Activated gamma-delta T cell treated with anti-CD3 and anti-CD28 coated beads, Interleukin-2, amount 50 U/mL, for 16 hours (primary cell): ENCODE data around the gene CXorf49.
"Not testable (repeated sequence)": the region's sequence is repeated elsewhere in the genome, so short reads cannot be mapped to it uniquely, and the experiment has no call there.

ENCODE experiments used
- DNase-seq: peaks from one replicate; pipeline ENCODE4 v3.0.0-alpha.2; 2020; ENCODE audit warnings: low read depth

Gene CXorf49

DNA sequence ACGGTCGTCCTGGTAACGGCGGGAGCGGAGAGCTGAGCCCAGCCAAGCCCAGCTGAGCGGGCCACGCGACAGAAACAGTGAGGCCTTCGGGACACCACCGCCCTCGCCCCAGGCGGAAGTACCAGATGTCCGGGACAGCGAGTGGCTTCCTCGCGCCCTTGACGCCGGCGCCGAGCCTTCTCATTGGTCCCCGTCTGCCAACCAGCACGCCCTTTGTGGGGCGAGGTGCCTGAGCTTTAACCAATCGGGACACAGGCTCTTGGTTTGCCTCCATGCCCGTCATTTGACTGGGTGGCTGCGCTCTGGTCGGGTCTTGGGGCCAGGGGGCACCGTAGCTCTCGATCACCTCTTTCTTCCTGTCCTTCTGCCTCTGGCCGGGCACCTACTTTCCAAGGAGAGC is at the start of gene CXorf49:
TSS of gene CXorf49 (minus strand) at position 101 of the 400 bp plus-strand sequence. CDS start 134 bp downstream, outside the sequence.
- DNase-seq, result not testable (repeated sequence)

- not testable (repeated sequence) for DNase-seq
Observed at GRCh38 chrX:71767134-71767533, 49.0 kb upstream of the CXorf49 start.

GRCh38 chrX:71765613-71766012 is 47.5 kb upstream of the CXorf49 start:
- DNase-seq, result not testable (repeated sequence)

- DNase-seq, result not testable (repeated sequence)
Observed at GRCh38 chrX:71764832-71765231, 46.7 kb upstream of the CXorf49 start.

DNA sequence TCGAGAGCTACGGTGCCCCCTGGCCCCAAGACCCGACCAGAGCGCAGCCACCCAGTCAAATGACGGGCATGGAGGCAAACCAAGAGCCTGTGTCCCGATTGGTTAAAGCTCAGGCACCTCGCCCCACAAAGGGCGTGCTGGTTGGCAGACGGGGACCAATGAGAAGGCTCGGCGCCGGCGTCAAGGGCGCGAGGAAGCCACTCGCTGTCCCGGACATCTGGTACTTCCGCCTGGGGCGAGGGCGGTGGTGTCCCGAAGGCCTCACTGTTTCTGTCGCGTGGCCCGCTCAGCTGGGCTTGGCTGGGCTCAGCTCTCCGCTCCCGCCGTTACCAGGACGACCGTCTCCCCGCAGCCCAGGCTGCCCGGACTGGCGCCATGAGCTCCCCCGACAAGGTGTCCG is 45.0 kb upstream of the CXorf49 start, which contains the start of gene CXorf49B:
TSS of gene CXorf49B (plus strand) at position 301 of the 400 bp plus-strand sequence. CDS start at position 376, 75 bp downstream.
- not testable (repeated sequence) for DNase-seq

DNA sequence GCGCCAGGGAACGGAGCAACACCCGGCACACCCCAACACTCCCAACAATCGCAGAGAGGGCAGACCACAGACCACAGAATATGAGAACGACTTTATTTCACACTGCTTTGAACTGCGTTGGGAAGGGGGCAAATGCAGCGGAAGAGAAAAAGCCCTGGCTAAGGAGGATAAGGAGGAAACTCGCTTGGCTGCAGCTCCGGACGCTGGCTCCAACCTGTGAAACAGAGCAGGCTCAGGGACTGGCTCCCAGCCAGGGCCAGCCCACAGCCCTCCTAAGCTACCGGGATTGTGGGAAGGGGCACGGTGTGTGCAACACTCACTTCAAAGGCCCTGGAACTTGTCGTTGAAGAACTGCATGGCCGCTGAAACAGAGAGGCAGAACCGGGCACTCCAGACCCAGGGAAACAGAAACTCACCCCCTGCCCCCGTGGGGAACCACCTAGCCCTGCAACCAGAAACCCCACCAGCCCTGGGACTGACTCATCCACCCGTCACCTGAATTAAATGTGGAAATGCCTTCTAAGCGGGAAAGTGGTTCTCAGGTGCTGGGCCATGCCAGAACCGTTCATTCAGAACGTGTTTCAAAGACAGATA is 42.7 kb upstream of the CXorf49 start:
- not testable (repeated sequence) for DNase-seq

GRCh38 chrX:71720289-71720886 is 2.3 kb upstream of the CXorf49 start:
- not testable (repeated sequence) for DNase-seq

- DNase-seq, result not testable (repeated sequence)
Observed at GRCh38 chrX:71719195-71719594, 1.1 kb upstream of the CXorf49 start.

DNA sequence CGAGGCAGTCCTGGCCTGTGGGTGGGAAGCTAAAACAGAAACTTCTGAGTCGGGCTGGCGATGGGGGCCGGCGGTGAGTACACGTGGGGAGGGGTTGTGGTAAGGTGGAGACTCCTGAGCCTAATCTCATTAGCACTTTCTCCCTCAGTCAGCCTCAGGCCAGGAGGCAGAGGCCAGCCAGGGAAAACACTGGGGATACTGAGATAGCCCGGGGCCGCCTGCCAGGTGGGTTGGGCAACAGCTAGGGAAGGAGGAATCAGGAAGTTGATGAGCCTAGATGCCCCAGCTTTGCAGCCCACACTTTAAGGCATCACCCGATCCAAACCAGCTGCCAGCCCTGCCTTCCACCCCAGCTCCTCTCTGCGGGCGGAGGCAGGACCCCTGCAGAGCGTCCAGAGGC is 1.8 kb downstream of the CXorf49 start:
- not testable (repeated sequence) for DNase-seq

- DNase-seq, result not testable (repeated sequence)
Observed at GRCh38 chrX:71715551-71715950, 2.5 kb downstream of the CXorf49 start.

GRCh38 chrX:71714064-71714463 is 4.0 kb downstream of the CXorf49 start:
- not testable (repeated sequence) for DNase-seq

- not testable (repeated sequence) for DNase-seq
Observed at GRCh38 chrX:71702853-71703252, 15.2 kb downstream of the CXorf49 start.

DNA sequence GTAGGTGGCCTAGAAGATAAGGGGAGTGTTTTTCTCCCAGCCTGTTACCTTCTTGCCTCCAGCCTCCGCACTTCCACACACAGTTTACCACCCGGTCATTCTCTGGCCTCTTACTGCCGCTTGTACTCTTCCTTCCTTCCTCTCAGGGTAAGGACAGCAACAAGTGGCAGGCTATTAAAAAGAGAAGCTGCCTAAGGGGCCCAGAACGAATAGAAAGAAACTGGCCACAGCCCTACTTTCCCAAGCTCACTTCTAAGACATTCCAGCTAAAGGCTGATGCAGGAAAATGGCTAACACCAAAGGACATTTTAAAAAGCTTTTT is 19.1 kb downstream of the CXorf49 start:
- DNase-seq, result not testable (repeated sequence)

GRCh38 chrX:71698299-71699022 is 19.6 kb downstream of the CXorf49 start:
- not testable (repeated sequence) for DNase-seq

- not testable (repeated sequence) for DNase-seq
Observed at GRCh38 chrX:71697466-71698298, 20.4 kb downstream of the CXorf49 start.

DNA sequence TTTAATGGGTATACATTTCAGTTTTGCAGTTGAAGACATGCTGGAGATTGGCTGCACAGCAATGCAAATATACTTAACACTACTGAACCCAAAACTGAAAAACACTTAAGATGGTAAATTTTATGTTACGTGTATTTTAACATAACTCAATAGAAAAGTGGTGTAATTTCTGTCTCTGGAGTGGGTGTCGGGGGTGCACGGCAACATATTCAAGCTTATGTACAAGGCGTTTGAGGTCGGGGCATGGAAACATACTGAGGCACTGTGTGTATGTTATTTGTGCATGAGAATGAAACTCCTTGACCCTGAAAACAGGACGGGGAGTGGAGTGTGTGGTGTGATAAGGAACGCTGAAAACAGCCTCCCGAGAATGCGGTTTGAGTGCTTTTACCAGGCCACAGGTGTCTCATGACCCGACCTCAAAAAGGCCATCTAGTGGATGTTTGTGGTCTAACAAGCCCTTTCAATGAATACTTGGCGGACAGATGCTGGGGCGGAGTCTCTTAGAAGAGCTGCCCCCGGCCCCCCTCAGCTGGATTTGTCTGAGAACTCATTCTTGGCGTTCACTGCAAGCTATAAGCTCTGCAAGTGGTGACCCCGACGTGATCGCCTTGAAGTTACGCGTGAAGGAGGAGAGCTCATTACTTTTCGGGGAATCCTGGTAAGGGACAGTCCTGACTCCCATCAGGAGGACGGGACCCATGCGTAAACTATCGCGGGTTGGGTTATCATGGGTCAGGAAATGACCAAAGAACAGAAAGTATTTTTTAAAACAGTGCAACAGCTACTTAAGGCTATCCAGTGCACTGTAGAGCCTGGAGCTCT is 21.2 kb downstream of the CXorf49 start:
- DNase-seq, result not testable (repeated sequence)

- DNase-seq, result no peak
Observed at GRCh38 chrX:71679575-71680207, 38.4 kb downstream of the CXorf49 start.

DNA sequence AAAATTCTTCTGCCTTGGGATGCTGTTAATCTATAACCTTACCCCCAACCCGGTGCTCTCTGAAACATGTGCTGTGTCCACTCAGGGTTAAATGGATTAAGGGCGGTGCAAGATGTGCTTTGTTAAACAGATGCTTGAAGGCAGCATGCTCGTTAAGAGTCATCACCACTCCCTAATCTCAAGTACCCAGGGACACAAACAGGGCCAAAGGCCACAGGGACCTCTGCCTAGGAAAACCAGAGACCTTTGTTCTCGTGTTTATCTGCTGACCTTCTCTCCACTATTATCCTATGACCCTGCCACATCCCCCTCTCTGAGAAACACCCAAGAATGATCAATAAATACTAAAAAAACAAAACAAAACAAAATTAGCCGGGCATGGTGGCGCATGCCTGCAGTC is 40.9 kb downstream of the CXorf49 start:
- DNase-seq, result not testable (repeated sequence)

DNA sequence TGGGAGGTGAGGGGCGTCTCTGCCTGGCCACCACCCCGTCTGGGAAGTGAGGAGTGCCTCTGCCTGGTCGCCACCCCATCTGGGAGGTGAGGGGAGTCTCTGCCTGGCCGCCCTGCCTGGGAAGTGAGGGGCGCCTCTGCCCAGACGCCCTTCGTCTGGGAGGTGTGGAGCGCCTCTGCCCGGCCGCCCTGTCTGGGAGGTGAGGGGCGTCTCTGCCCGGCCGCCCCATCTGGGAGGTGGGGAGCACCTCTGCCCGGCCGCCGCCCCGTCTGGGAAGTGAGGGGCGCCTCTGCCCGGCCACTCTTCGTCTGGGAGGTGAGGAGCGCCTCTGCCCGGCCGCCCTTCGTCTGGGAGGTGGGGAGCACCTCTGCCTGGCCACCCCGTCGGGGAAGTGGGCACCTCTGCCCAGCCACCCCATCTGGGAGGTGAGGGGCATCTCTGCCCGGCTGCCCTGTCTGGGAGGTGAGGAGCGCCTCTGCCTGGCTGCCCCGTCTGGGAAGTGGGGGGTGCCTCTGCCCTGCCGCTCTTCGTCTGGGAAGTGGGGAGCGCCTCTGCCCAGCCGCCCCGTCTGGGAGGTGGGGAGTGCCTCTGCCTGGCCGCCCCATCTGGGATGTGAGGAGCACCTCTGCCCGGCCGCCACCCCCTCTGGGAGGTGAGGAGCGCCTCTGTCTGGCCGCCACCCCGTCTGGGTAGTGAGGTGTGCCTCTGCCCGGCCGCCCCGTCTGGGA is 41.9 kb downstream of the CXorf49 start:
- DNase-seq, result not testable (repeated sequence)

GRCh38 chrX:71675636-71676035 is 42.4 kb downstream of the CXorf49 start:
- DNase-seq, result not testable (repeated sequence)
